SU-DHL-6 (cell line): Measurements from ENCODE around the gene ZNF33A.
"Not testable (repeated sequence)": the region's sequence is repeated elsewhere in the genome, so short reads cannot be mapped to it uniquely, and the experiment has no call there.

Experiments
- H2AFZ ChIP-seq: fragments of 200-600 bp; sonication (generic); 2 replicates; pipeline ENCODE4 v1.6.1; 2014; ENCODE audit warnings: low read depth, mild to moderate bottlenecking, moderate library complexity, mixed read lengths, antibody characterized with exemption, low read length; ENCODE audit not compliant: severe bottlenecking
- H3F3A ChIP-seq: fragments of 200-600 bp; shearing (Covaris generic); 2 replicates; pipeline ENCODE4 v1.6.0; 2016; ENCODE audit warnings: antibody characterized with exemption, mild to moderate bottlenecking; ENCODE audit not compliant: insufficient read depth
- H3K27ac ChIP-seq: fragments of 200-600 bp; sonication (generic); 2 replicates; pipeline ENCODE4 v1.5.1; 2016; ENCODE audit warnings: low read depth, mild to moderate bottlenecking, low read length, moderate library complexity, mixed read lengths
- H3K27me3 ChIP-seq: fragments of 200-600 bp; sonication (generic), shearing (Covaris generic); 2 replicates; pipeline ENCODE4 v1.6.0; 2014; ENCODE audit warnings: mild to moderate bottlenecking, low read length
- H3K36me3 ChIP-seq: fragments of 200-600 bp; sonication (generic); 2 replicates; pipeline ENCODE4 v1.6.1; 2014; ENCODE audit warnings: mild to moderate bottlenecking, low read length, mixed read lengths
- H3K4me2 ChIP-seq: fragments of 300-600, 200-600 bp; shearing (Covaris generic), sonication (generic); 2 replicates; pipeline ENCODE4 v1.6.0; 2014; ENCODE audit warnings: low read length, low read depth, mild to moderate bottlenecking; ENCODE audit not compliant: poor library complexity, severe bottlenecking
- H3K4me3 ChIP-seq: fragments of 200-600 bp; sonication (generic); 2 replicates; pipeline ENCODE4 v1.5.1; 2014; ENCODE audit warnings: antibody characterized with exemption, low read length, mild to moderate bottlenecking, mixed read lengths; ENCODE audit not compliant: insufficient read depth, poor library complexity, severe bottlenecking
- H3K79me2 ChIP-seq: fragments of 200-600 bp; sonication (generic); 2 replicates; pipeline ENCODE4 v1.6.1; 2014; ENCODE audit warnings: mild to moderate bottlenecking, low read length, moderate library complexity; ENCODE audit not compliant: insufficient read depth
- H3K9ac ChIP-seq: fragments of 200-600 bp; sonication (generic); 2 replicates; pipeline ENCODE4 v1.7.0; 2014; ENCODE audit warnings: mild to moderate bottlenecking, low read length
- H3K9me2 ChIP-seq: fragments of 200-600 bp; sonication (generic); replicated peaks from 2 replicates; pipeline ENCODE4 v1.6.1; 2014; ENCODE audit warnings: low read length; ENCODE audit not compliant: insufficient read depth
- H3K9me3 ChIP-seq: fragments of 200-600 bp; sonication (generic); 2 replicates; pipeline ENCODE4 v1.6.1; 2014; ENCODE audit warnings: low read length, mixed read lengths; ENCODE audit not compliant: insufficient read depth
- H4K20me1 ChIP-seq: fragments of 200-600 bp; sonication (generic); 2 replicates; pipeline ENCODE4 v1.6.1; 2014; ENCODE audit warnings: low read depth, mild to moderate bottlenecking, antibody characterized with exemption, low read length, moderate library complexity, mixed read lengths
- CTCF ChIP-seq: fragments of 200-600 bp; sonication (generic); IDR thresholded peaks from one replicate; pipeline ENCODE4 v1.5.1; 2017; ENCODE audit warnings: antibody characterized with exemption, mild to moderate bottlenecking, low read length, moderate library complexity; ENCODE audit not compliant: insufficient read depth, poor library complexity, severe bottlenecking
- EZH2phosphoT487 ChIP-seq: fragments of 200-600 bp; sonication (generic), shearing (Covaris generic); conservative IDR thresholded peaks from 2 replicates; pipeline ENCODE4 v1.6.1; 2018; ENCODE audit warnings: mild to moderate bottlenecking, antibody characterized with exemption, low read length, moderate library complexity, mixed read lengths

Gene ZNF33A

DNA sequence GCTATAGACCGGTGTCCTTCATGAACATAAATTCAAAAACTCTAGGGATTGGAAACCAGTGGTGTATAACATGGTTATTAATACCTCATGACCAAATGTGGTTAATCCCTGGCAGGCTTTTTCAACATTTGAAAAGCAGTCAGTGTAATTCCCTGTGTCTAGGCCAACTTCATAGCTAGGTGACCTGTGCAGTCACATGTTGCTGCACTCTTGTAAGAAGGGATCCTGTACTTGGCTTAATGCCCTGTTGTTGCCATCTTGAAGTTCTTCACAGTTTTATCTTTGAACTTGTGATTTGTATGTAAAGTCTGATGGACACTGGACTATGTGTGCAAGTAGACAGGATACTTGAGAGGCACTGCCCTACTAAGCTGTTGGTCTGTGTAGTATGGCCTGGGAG lies 39.7 kb downstream of the ZNF33A start:
- no peak overlapping the region for H3K9ac ChIP-seq
- H4K20me1 ChIP-seq: no peaks in the 10 kb centered on the region
- H3K9me3 ChIP-seq: peaks cover 22% of the 10 kb centered on the region; the same call in 1 of the 2 replicates
- TF ChIP-seq CTCF (no peak), EZH2phosphoT487 (no peak)
- H3K36me3 ChIP-seq: peaks cover 78% of the 10 kb centered on the region
- no peak overlapping the region for H3K27ac ChIP-seq
- peaks cover under 1% of the 10 kb centered on the region; the same call in 1 of the 2 replicates for H3K79me2 ChIP-seq
- H3K27me3 ChIP-seq: no peaks in the 10 kb centered on the region
- no peak overlapping the region for H3K4me2 ChIP-seq
- no peaks in the 10 kb centered on the region for H3K9me2 ChIP-seq
- H3F3A ChIP-seq: no peaks in the 10 kb centered on the region
- no peak overlapping the region for H3K4me3 ChIP-seq
- H2AFZ ChIP-seq: no peak overlapping the region

GRCh38 chr10:38054361-38054797 lies 43.9 kb downstream of the ZNF33A start:
- H3K36me3 ChIP-seq: peaks cover 79% of the 10 kb centered on the region
- H3K9me3 ChIP-seq: peaks cover 31% of the 10 kb centered on the region; the same call in 1 of the 2 replicates
- H3K9me2 ChIP-seq: no peaks in the 10 kb centered on the region
- no peaks in the 10 kb centered on the region for H3F3A ChIP-seq
- H3K4me2 ChIP-seq: no peak overlapping the region
- H3K27me3 ChIP-seq: no peaks in the 10 kb centered on the region
- H3K79me2 ChIP-seq: no peaks in the 10 kb centered on the region
- no peaks in the 10 kb centered on the region for H4K20me1 ChIP-seq
- TF ChIP-seq CTCF (no peak), EZH2phosphoT487 (no peak)
- no peak overlapping the region for H3K4me3 ChIP-seq
- no peak overlapping the region for H3K9ac ChIP-seq
- H3K27ac ChIP-seq: no peak overlapping the region
- H2AFZ ChIP-seq: no peak overlapping the region

DNA sequence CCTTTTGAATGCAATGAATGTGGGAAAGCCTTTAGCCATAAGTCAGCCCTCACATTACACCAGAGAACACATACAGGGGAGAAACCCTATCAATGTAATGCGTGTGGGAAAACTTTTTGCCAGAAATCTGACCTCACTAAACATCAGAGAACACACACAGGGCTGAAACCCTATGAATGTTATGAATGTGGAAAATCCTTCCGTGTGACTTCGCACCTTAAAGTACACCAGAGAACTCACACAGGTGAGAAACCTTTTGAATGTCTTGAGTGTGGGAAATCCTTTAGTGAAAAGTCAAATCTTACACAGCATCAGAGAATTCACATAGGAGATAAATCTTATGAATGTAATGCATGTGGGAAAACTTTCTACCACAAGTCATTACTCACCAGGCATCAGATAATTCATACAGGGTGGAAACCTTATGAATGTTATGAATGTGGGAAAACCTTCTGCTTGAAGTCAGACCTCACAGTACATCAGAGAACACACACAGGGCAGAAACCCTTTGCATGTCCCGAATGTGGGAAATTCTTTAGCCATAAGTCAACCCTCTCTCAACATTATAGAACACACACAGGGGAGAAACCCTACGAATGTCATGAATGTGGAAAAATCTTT lies 44.9 kb downstream of the ZNF33A start:
- Histone ChIP-seq H3K36me3 (peaks cover 75% of the 10 kb centered on the region), H3K9me3 (peaks cover 31% of the 10 kb centered on the region; the same call in 1 of the 2 replicates)
- not testable (repeated sequence) for H2AFZ ChIP-seq, H3K9ac ChIP-seq, H4K20me1 ChIP-seq, H3F3A ChIP-seq, H3K27me3 ChIP-seq, H3K27ac ChIP-seq, H3K4me3 ChIP-seq, H3K4me2 ChIP-seq, H3K9me2 ChIP-seq, H3K79me2 ChIP-seq

- not testable (repeated sequence) for H3K36me3 ChIP-seq, H3K79me2 ChIP-seq, H2AFZ ChIP-seq, H4K20me1 ChIP-seq, H3K9ac ChIP-seq, H3K4me2 ChIP-seq, H3K27ac ChIP-seq, H3K9me2 ChIP-seq, H3K4me3 ChIP-seq, H3K9me3 ChIP-seq, H3F3A ChIP-seq, H3K27me3 ChIP-seq
Observed at GRCh38 chr10:38069663-38070062, 59.2 kb downstream of the ZNF33A start.
